HG02588 (cell line): ENCODE results near the gene ADRB1.

Source experiments
- ATAC-seq: cut with Tn5 transposase; IDR thresholded peaks from one replicate; pipeline ENCODE4 v1.9.1; 2021; ENCODE audit warnings: mild to moderate bottlenecking, moderate library complexity; ENCODE audit not compliant: unreplicated experiment

The ADRB1 gene

GRCh38 chr10:114084215-114084614 is 40.5 kb downstream of the ADRB1 start:
- no peak for ATAC-seq

GRCh38 chr10:114087255-114087654 is 43.6 kb downstream of the ADRB1 start:
- ATAC-seq = no peak

- no peak for ATAC-seq
Observed at GRCh38 chr10:114087655-114088054, 44.0 kb downstream of the ADRB1 start.

GRCh38 chr10:114094795-114095194 is 51.1 kb downstream of the ADRB1 start:
- ATAC-seq = peak; percentile 72

GRCh38 chr10:114095559-114096337 is 52.1 kb downstream of the ADRB1 start:
- ATAC-seq = peak; percentile 37
